DOHH2 (cell line): ENCODE data around the gene SLC49A3.

ENCODE experiments used
- H3F3A ChIP-seq: fragments of 200-600 bp; sonication (generic), shearing (Covaris generic); 2 replicates; pipeline ENCODE4 v1.6.0; 2016; ENCODE audit warnings: antibody characterized with exemption, mild to moderate bottlenecking; ENCODE audit not compliant: control insufficient read depth, insufficient read depth
- H3K27ac ChIP-seq: fragments of 200-600 bp; sonication (generic); 2 replicates; pipeline ENCODE4 v1.5.1; 2014; ENCODE audit warnings: low read depth, mild to moderate bottlenecking, low read length, moderate library complexity
- H3K27me3 ChIP-seq: fragments of 200-600 bp; sonication (generic); 2 replicates; pipeline ENCODE4 v1.6.1; 2014; ENCODE audit warnings: mild to moderate bottlenecking, low read length, mixed read lengths; ENCODE audit not compliant: control insufficient read depth
- H3K36me3 ChIP-seq: fragments of 200-600 bp; sonication (generic); 2 replicates; pipeline ENCODE4 v1.6.1; 2014; ENCODE audit warnings: mild to moderate bottlenecking, low read length, moderate library complexity, mixed read lengths; ENCODE audit not compliant: control insufficient read depth
- H3K4me1 ChIP-seq: fragments of 200-600 bp; sonication (generic); 2 replicates; pipeline ENCODE4 v1.6.1; 2014; ENCODE audit warnings: mild to moderate bottlenecking, low read length, mixed read lengths; ENCODE audit not compliant: control insufficient read depth
- H3K4me2 ChIP-seq: fragments of 200-600 bp; sonication (generic); 2 replicates; pipeline ENCODE4 v1.6.0; 2014; ENCODE audit warnings: mild to moderate bottlenecking, low read length, moderate library complexity
- H3K4me3 ChIP-seq: fragments of 200-600 bp; sonication (generic); 2 replicates; pipeline ENCODE4 v1.5.1; 2014; ENCODE audit warnings: mild to moderate bottlenecking, low read length, mixed read lengths
- H3K79me2 ChIP-seq: fragments of 200-600 bp; sonication (generic); 2 replicates; pipeline ENCODE4 v1.6.1; 2014; ENCODE audit warnings: mild to moderate bottlenecking, low read length, mixed read lengths; ENCODE audit not compliant: control insufficient read depth
- H3K9me2 ChIP-seq: fragments of 200-600 bp; sonication (generic); replicated peaks from 2 replicates; pipeline ENCODE4 v1.6.1; 2014; ENCODE audit warnings: mild to moderate bottlenecking, low read length, mixed read lengths; ENCODE audit not compliant: control insufficient read depth
- H3K9me3 ChIP-seq: fragments of 200-600 bp; sonication (generic); 2 replicates; pipeline ENCODE4 v1.6.1; 2014; ENCODE audit warnings: antibody characterized with exemption, low read length, mixed read lengths; ENCODE audit not compliant: control insufficient read depth, insufficient read depth
- H4K20me1 ChIP-seq: fragments of 200-600 bp; sonication (generic); 2 replicates; pipeline ENCODE4 v1.6.0; 2014; ENCODE audit warnings: low read depth, mild to moderate bottlenecking, antibody characterized with exemption, low read length, moderate library complexity; ENCODE audit not compliant: control insufficient read depth, insufficient read depth
- CTCF ChIP-seq: fragments of 200-600 bp; sonication (generic); IDR thresholded peaks from one replicate; pipeline ENCODE4 v1.5.1; 2014; ENCODE audit warnings: antibody characterized with exemption, mild to moderate bottlenecking, low read depth, low read length; ENCODE audit not compliant: poor library complexity, severe bottlenecking
- EZH2phosphoT487 ChIP-seq: fragments of 200-600 bp; sonication (generic); IDR thresholded peaks from 2 replicates; pipeline ENCODE4 v1.6.1; 2017; ENCODE audit warnings: borderline replicate concordance, mild to moderate bottlenecking, antibody characterized with exemption, low read length, moderate library complexity, mixed read lengths

SLC49A3 gene

DNA sequence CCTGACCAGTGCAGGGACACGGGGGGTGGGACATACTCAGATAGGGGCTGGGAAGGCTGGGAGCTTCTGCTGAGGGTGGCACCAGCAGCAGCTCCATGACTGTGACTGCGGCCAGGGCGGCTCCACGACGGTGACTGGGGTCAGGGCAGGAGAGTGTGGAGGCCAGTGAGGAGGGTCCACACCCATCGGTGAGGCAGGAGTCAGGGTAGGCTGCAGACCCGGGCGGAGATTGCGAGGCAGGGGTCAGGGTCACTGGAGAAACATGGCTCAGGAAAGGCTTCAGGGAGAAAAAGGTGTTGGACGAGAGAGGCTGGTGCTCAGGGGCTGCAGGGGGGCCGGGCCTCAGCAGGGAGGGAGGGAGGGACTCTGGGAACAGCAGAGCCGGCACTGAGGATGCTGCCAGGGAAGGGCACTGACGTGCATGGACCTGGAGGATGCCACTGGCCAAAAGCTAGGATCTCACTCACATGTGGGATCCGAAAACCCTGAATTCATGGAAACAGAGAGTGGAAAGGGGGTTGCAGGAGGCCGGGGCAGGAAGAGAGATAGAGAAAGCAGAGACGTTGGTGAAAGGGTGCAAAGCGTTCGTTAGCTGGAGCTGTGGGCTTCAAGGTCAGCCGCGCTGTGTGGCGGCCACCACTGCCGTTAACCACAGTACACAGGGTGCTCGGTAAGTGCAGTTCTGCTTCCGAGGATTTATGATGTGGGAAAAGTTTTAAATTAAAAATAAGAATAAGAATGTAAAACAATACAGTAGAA is 36.9 kb downstream of the SLC49A3 start:
- Histone ChIP-seq H3K36me3 (no peaks in the 10 kb centered on the region), H3K4me3 (no peak overlapping the region), H3K79me2 (no peaks in the 10 kb centered on the region), H3K4me2 (no peak overlapping the region), H4K20me1 (no peaks in the 10 kb centered on the region), H3K27me3 (no peaks in the 10 kb centered on the region), H3K4me1 (no peaks in the 10 kb centered on the region), H3K9me3 (no peaks in the 10 kb centered on the region), H3K27ac (no peak overlapping the region), H3K9me2 (no peaks in the 10 kb centered on the region), H3F3A (no peaks in the 10 kb centered on the region)
- no peak for TF ChIP-seq EZH2phosphoT487

- H3K27ac ChIP-seq, result no peak overlapping the region
- no peak overlapping the region for H3K4me2 ChIP-seq
- no peaks in the 10 kb centered on the region for H3K36me3 ChIP-seq
- H3F3A ChIP-seq, result no peaks in the 10 kb centered on the region
- H3K4me1 ChIP-seq, result no peaks in the 10 kb centered on the region
- H4K20me1 ChIP-seq, result no peaks in the 10 kb centered on the region
- H3K27me3 ChIP-seq, result no peaks in the 10 kb centered on the region
- H3K9me2 ChIP-seq, result no peaks in the 10 kb centered on the region
- no peaks in the 10 kb centered on the region for H3K79me2 ChIP-seq
- no peak overlapping the region for H3K4me3 ChIP-seq
- no peaks in the 10 kb centered on the region; the same call in 1 of the 2 replicates for H3K9me3 ChIP-seq
- TF ChIP-seq CTCF, result no peak
- TF ChIP-seq EZH2phosphoT487, result no peak
These were observed 37.7 kb downstream of the SLC49A3 start for GRCh38 chr4:650951-651883.

GRCh38 chr4:650461-650860 is 38.5 kb downstream of the SLC49A3 start:
- Histone ChIP-seq H3K4me3 (no peak overlapping the region), H3K27me3 (no peaks in the 10 kb centered on the region), H3K4me2 (no peak overlapping the region), H3K9me3 (no peaks in the 10 kb centered on the region; the same call in 1 of the 2 replicates), H3K36me3 (no peaks in the 10 kb centered on the region), H3K4me1 (no peaks in the 10 kb centered on the region), H3K27ac (no peak overlapping the region), H3F3A (no peaks in the 10 kb centered on the region), H3K79me2 (no peaks in the 10 kb centered on the region), H3K9me2 (no peaks in the 10 kb centered on the region), H4K20me1 (no peaks in the 10 kb centered on the region)
- TF ChIP-seq CTCF (no peak), EZH2phosphoT487 (no peak)
